Caco-2 (cell line): ENCODE measurements around the gene EPHB1. TPM values are rescaled to one million over a fixed set of nuclear protein-coding genes. Genes with fewer than 3 reads are reported as not detected.

Source experiments
- BruUV-seq: library from RNA; stranded (reverse); fragments of 400-500 nt; replicated peaks from 2 replicates; lab custom pipeline; 2021; lab: Mats Ljungman, UMichigan
- CTCF ChIA-PET: fragments of 300-600 bp; sonication (Branson Sonifier 250); formaldehyde crosslinking; loops from one replicate; lab custom pipeline; 2022; ENCODE audit warnings: antibody characterized with exemption; lab: Charles Lee
- POLR2A ChIA-PET: fragments of 300-600 bp; sonication (Branson Sonifier 250); formaldehyde crosslinking; loops from one replicate; lab custom pipeline; 2022; ENCODE audit warnings: antibody characterized with exemption; lab: Charles Lee
- DNase-seq, 2 experiments: peaks; one replicate each; pipeline versions ENCODE4 v3.0.0 to v3.0.0-alpha.2; 2020 to 2022
- H3K27me3 ChIP-seq: replicated peaks from 2 replicates; pipeline ENCODE4 v1.6.0; 2011; ENCODE audit warnings: low read length; ENCODE audit not compliant: control insufficient read depth, insufficient read depth
- H3K36me3 ChIP-seq: 2 replicates; pipeline ENCODE4 v1.5.1; 2011; ENCODE audit warnings: low read length; ENCODE audit not compliant: control insufficient read depth, insufficient read depth
- H3K4me1 ChIP-seq: fragments of 250-450 bp; sonication (Bioruptor Pico); 2 replicates; pipeline ENCODE4 v1.5.1; 2020; ENCODE audit warnings: mild to moderate bottlenecking
- H3K4me3 ChIP-seq: 2 replicates; pipeline ENCODE4 v1.5.1; 2011; ENCODE audit warnings: low read depth, mild to moderate bottlenecking, control low read depth, low read length
- H3K9me3 ChIP-seq: fragments of 250-450 bp; sonication (Bioruptor Pico); 2 replicates; pipeline ENCODE4 v1.5.1; 2020; ENCODE audit warnings: mild to moderate bottlenecking, moderate library complexity
- H3K27ac Mint-ChIP-seq: one replicate; pipeline ENCODE4 v1.8.0; 2022; ENCODE audit warnings: mixed read lengths; ENCODE audit not compliant: unreplicated experiment
- H3K27me3 Mint-ChIP-seq: one replicate; pipeline ENCODE4 v1.8.0; 2022; ENCODE audit warnings: mixed read lengths; ENCODE audit not compliant: insufficient read depth, unreplicated experiment
- H3K36me3 Mint-ChIP-seq: one replicate; pipeline ENCODE4 v1.8.0; 2022; ENCODE audit warnings: mild to moderate bottlenecking, mixed read lengths; ENCODE audit not compliant: insufficient read depth, unreplicated experiment
- H3K4me1 Mint-ChIP-seq: one replicate; pipeline ENCODE4 v1.8.0; 2022; ENCODE audit warnings: low read depth, mixed read lengths; ENCODE audit not compliant: unreplicated experiment
- H3K4me3 Mint-ChIP-seq: one replicate; pipeline ENCODE4 v1.8.0; 2022; ENCODE audit warnings: mild to moderate bottlenecking, moderate library complexity, mixed read lengths; ENCODE audit not compliant: unreplicated experiment
- H3K9me3 Mint-ChIP-seq: one replicate; pipeline ENCODE4 v1.8.0; 2022; ENCODE audit warnings: mixed read lengths; ENCODE audit not compliant: unreplicated experiment
- intact Hi-C: fragments of 100-400 bp; cut with micrococcal nuclease; formaldehyde crosslinking; loops from one replicate; pipeline ENCODE4 v1.10.0; 2022; ENCODE audit not compliant: unreplicated experiment
- total RNA-seq: library from RNA; stranded (reverse); gene quantifications from 2 replicates; pipeline ENCODE4 v1.2.3, GENCODE V29; 2022
- TF ChIP-seq, protein P1 (sequence below), 2 experiments: fragments of 200-600 bp in 1 of 2; IDR thresholded peaks; 1 replicate in 1 of 2; 2 replicates in 1 of 2; pipeline versions ENCODE4 v1.5.1 to v1.8.0; 2011 to 2022; ENCODE audit warnings: antibody characterized with exemption in 1 of 2, control low read depth in 1 of 2, inconsistent platforms in 1 of 2, low read depth in 1 of 2, low read length in 1 of 2, mild to moderate bottlenecking in 1 of 2, moderate library complexity in 1 of 2; ENCODE audit not compliant: insufficient read depth in 1 of 2, severe bottlenecking in 1 of 2, unreplicated experiment in 1 of 2

The EPHB1 gene
- total RNA-seq, 1 experiment from 2014 or later: 2.3 TPM

DNA sequence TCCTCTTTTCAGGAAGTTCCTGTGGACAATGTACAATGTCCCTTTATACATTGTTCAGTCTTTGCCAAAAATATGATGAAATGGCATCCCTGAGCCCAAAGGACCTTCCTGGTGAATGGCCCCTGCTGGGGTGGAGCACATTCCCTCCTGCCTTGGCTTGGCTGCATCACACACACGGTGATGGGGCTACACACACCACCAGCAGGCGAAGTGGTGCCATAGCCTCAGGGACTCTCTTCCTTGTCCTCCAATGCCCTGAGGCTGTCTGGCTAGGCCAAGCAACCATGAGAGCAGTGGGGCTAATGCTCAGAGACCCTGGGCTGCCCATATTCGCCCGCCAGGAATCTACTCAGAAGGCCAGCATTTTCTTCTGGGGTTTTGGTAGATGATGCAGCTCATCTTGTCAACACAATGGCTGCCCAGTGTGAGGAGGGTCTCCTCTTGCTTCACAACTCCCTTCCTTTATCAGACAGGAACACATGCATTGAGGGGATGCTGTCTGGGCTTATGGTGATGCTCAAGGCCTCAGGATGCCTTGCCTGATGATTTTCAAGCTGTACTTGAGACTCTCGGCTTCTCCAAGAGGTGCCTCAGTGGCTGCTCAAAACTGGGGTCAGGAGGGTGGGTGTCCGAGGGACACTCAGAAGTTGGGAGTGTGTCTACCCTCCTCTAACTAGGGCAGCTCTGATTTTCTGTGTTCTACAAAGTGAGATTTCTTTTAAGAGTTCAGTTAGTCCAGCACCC is 40.9 kb upstream of the EPHB1 start:
- intact Hi-C loops: loop anchor here (2.0 kb wide), 1 partner anchor 153 kb away; no protein-coding TSS in a partner anchor
- Histone ChIP-seq H3K4me1 (no peaks in the 10 kb centered on the region), H3K36me3 (no peaks in the 10 kb centered on the region), H3K27me3 (no peaks in the 10 kb centered on the region; the same call in 1 of the 2 replicates), H3K4me3 (no peak overlapping the region), H3K9me3 (no peaks in the 10 kb centered on the region)
- H3K4me1 Mint-ChIP-seq: no peaks in the 10 kb centered on the region
- H3K9me3 Mint-ChIP-seq: no peaks in the 10 kb centered on the region
- H3K27ac Mint-ChIP-seq: no peak overlapping the region
- TF ChIP-seq, protein P1, sequence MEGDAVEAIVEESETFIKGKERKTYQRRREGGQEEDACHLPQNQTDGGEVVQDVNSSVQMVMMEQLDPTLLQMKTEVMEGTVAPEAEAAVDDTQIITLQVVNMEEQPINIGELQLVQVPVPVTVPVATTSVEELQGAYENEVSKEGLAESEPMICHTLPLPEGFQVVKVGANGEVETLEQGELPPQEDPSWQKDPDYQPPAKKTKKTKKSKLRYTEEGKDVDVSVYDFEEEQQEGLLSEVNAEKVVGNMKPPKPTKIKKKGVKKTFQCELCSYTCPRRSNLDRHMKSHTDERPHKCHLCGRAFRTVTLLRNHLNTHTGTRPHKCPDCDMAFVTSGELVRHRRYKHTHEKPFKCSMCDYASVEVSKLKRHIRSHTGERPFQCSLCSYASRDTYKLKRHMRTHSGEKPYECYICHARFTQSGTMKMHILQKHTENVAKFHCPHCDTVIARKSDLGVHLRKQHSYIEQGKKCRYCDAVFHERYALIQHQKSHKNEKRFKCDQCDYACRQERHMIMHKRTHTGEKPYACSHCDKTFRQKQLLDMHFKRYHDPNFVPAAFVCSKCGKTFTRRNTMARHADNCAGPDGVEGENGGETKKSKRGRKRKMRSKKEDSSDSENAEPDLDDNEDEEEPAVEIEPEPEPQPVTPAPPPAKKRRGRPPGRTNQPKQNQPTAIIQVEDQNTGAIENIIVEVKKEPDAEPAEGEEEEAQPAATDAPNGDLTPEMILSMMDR (IDR thresholded peaks at IDR 0.05; ENCODE audit: insufficient read depth in 1 of 2, low read depth in 1 of 2, low read length in 1 of 2, severe bottlenecking in 1 of 2, unreplicated experiment in 1 of 2): no peak
- POLR2A ChIA-PET: no interaction called here
- no peaks in the 10 kb centered on the region for H3K27me3 Mint-ChIP-seq
- no peak for DNase-seq
- no TSS peak for BruUV-seq
- CTCF ChIA-PET: interaction anchor here (1.0 to 1.7 kb wide), 2 partner anchors 41 to 124 kb away, joined by 3 to 4 read pairs; partner anchors contain the start of gene EPHB1
- H3K36me3 Mint-ChIP-seq: no peaks in the 10 kb centered on the region
- H3K4me3 Mint-ChIP-seq: no peak overlapping the region

DNA sequence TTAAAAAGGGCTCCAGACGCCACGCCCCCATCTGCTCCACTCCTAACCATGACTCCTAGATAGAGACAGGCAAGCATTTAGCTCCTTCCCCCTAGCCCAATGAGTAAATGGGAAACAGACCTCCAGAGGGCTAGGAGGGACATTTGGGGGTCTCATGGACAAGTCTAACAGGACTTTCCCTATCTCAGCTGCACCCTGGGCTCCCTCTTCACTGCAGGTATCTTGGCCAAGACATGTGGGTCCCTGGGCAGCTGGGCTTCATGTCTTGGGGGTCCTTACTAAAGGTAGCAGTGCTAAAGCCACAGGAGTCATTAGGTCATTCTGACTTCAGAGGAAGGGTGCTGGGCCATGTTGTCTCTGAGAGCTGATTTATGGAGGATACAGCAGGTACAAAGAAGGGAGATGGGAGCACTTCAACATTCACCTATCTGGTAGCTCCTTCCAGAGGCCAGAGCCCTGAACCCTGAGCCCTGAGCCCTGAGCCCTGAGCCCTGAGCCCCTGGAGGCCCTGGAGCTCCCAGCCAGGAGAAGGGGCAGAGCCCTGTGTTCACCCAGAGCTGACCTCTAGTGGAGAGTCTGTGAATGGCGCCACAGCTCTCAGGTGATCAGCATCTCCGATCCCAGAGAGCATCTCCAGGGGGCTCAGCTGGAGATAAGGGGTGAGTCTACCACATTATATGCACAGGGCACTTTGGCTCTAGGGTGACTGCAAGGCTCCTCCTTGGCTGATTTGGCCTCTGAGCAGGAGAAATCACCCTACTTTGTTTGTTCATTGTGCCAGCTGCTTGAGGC is 40.1 kb upstream of the EPHB1 start:
- DNase-seq: peak; percentile 49 to 56
- Mint-ChIP-seq H3K9me3 (no peaks in the 10 kb centered on the region), H3K36me3 (no peaks in the 10 kb centered on the region), H3K4me3 (no peak overlapping the region), H3K27ac (no peak overlapping the region), H3K27me3 (no peaks in the 10 kb centered on the region), H3K4me1 (no peaks in the 10 kb centered on the region)
- no TSS peak for BruUV-seq
- intact Hi-C loops: loop anchor here (2.0 kb wide), 1 partner anchor 154 kb away; no protein-coding TSS in a partner anchor
- TF ChIP-seq, protein P1 (IDR thresholded peaks at IDR 0.05; ENCODE audit: insufficient read depth in 1 of 2, low read depth in 1 of 2, low read length in 1 of 2, severe bottlenecking in 1 of 2, unreplicated experiment in 1 of 2): peak; percentile 52 to 63
- ChIA-PET CTCF (interaction anchor here (0.6 to 2.0 kb wide), 6 partner anchors 40 to 216 kb away, joined by 3 to 7 read pairs (median 4); partner anchors contain the start of gene EPHB1), POLR2A (no interaction called here)
- no peaks in the 10 kb centered on the region; the same call in 1 of the 2 replicates for H3K27me3 ChIP-seq
- no peaks in the 10 kb centered on the region for H3K36me3 ChIP-seq
- H3K4me3 ChIP-seq: no peak overlapping the region
- H3K9me3 ChIP-seq: no peaks in the 10 kb centered on the region
- no peaks in the 10 kb centered on the region for H3K4me1 ChIP-seq

DNA sequence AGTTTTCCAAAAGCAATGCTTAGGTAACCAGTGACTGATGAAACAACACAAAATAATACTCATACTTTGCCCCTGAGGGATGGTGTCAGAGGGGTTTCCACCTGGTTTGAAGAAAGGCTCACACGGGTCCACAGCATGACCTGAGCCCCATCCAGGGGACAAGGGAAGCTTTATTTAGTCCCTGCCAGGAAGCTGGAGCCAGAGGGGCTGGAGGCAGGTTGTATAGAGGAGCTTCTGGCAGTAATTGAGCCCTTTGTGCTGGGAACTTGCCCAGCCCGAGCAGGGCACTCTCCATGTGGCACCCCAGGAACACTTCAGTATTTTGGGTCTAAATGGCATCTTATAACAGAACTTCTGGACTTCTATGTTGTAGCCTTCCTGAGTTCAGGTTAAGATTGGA is 39.2 kb upstream of the EPHB1 start:
- Histone ChIP-seq H3K27me3 (no peaks in the 10 kb centered on the region; the same call in 1 of the 2 replicates), H3K4me1 (no peaks in the 10 kb centered on the region), H3K9me3 (no peaks in the 10 kb centered on the region), H3K4me3 (no peak overlapping the region), H3K36me3 (no peaks in the 10 kb centered on the region)
- TF ChIP-seq, protein P1 (IDR thresholded peaks at IDR 0.05; ENCODE audit: insufficient read depth in 1 of 2, low read depth in 1 of 2, low read length in 1 of 2, severe bottlenecking in 1 of 2, unreplicated experiment in 1 of 2): no peak
- BruUV-seq: no TSS peak
- no peak for DNase-seq
- H3K4me3 Mint-ChIP-seq: no peak overlapping the region
- H3K4me1 Mint-ChIP-seq: no peaks in the 10 kb centered on the region
- no peaks in the 10 kb centered on the region for H3K9me3 Mint-ChIP-seq
- no peak overlapping the region for H3K27ac Mint-ChIP-seq
- ChIA-PET POLR2A (no interaction called here), CTCF (interaction anchor here (2.0 kb wide), 1 partner anchor 154 kb away, joined by 7 read pairs; no protein-coding TSS in a partner anchor)
- no peaks in the 10 kb centered on the region for H3K36me3 Mint-ChIP-seq
- intact Hi-C loops: loop anchor here (2.0 kb wide), 1 partner anchor 155 kb away; no protein-coding TSS in a partner anchor
- no peaks in the 10 kb centered on the region for H3K27me3 Mint-ChIP-seq
